ENCODE results near the gene HOXA3.

HOXA3 gene

GRCh38 chr7:27146491-27147198 lies 5.7 kb downstream of the HOXA3 start:
- in situ Hi-C loops (cut with HindIII; ENCODE audit: low sequenced_read_pairs): no loop called here

- in situ Hi-C loops (cut with HindIII; ENCODE audit: low sequenced_read_pairs): no loop called here
These were observed 6.4 kb downstream of the HOXA3 start for GRCh38 chr7:27145914-27146412.

- in situ Hi-C loops (cut with HindIII; ENCODE audit: low sequenced_read_pairs): no loop called here
These were observed 7.0 kb downstream of the HOXA3 start for GRCh38 chr7:27145165-27145913.

- in situ Hi-C loops (cut with HindIII; ENCODE audit: low sequenced_read_pairs): no loop called here
These were observed 7.6 kb downstream of the HOXA3 start for GRCh38 chr7:27144781-27145164.

- in situ Hi-C loops (cut with HindIII; ENCODE audit: low sequenced_read_pairs): no loop called here
These were observed 8.2 kb downstream of the HOXA3 start for GRCh38 chr7:27143950-27144780.

- in situ Hi-C loops (cut with HindIII; ENCODE audit: low sequenced_read_pairs): no loop called here
These were observed 9.1 kb downstream of the HOXA3 start, which contains the start of gene HOXA5 for GRCh38 chr7:27143023-27143949. Gene HOXA5 (minus strand): TSS chr7:27143681. CDS start chr7:27143607, 74 bp downstream.

DNA sequence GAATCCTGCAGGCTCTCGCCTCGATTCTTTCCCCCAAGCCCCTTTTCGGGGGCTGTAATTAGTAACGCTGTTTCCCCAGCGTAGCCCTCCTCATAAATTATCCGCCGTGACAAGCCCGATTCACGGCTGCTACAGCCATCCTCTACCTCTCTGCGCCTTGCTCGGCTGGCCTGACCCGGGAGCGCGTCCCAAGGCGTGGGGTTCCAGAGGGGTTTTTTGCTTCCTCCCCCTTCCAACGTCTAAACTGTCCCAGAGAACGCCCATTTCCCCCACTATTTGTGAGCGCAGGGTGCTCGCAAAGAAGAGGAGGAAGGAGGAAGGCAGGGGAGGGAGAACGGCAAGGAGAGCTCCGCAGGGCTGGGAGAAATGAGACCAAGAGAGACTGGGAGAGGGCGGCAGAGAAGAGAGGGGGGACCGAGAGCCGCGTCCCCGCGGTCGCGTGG lies 9.8 kb downstream of the HOXA3 start:
- in situ Hi-C loops (cut with HindIII; ENCODE audit: low sequenced_read_pairs): no loop called here

GRCh38 chr7:27141923-27142579 lies 10.3 kb downstream of the HOXA3 start:
- in situ Hi-C loops (cut with HindIII; ENCODE audit: low sequenced_read_pairs): no loop called here

- in situ Hi-C loops (cut with HindIII; ENCODE audit: low sequenced_read_pairs): no loop called here
These were observed 11.1 kb downstream of the HOXA3 start for GRCh38 chr7:27141137-27141922.

GRCh38 chr7:27140126-27140857 lies 12.1 kb downstream of the HOXA3 start:
- in situ Hi-C loops (cut with HindIII; ENCODE audit: low sequenced_read_pairs): no loop called here

- in situ Hi-C loops (cut with HindIII; ENCODE audit: low sequenced_read_pairs): no loop called here
These were observed 12.9 kb downstream of the HOXA3 start for GRCh38 chr7:27139334-27140125.

GRCh38 chr7:27138985-27139333 lies 13.4 kb downstream of the HOXA3 start:
- in situ Hi-C loops (cut with HindIII; ENCODE audit: low sequenced_read_pairs): no loop called here

GRCh38 chr7:27138472-27138871 lies 13.9 kb downstream of the HOXA3 start:
- in situ Hi-C loops (cut with HindIII; ENCODE audit: low sequenced_read_pairs): no loop called here

- in situ Hi-C loops (cut with HindIII; ENCODE audit: low sequenced_read_pairs): no loop called here
These were observed 14.6 kb downstream of the HOXA3 start for GRCh38 chr7:27137640-27138315.

DNA sequence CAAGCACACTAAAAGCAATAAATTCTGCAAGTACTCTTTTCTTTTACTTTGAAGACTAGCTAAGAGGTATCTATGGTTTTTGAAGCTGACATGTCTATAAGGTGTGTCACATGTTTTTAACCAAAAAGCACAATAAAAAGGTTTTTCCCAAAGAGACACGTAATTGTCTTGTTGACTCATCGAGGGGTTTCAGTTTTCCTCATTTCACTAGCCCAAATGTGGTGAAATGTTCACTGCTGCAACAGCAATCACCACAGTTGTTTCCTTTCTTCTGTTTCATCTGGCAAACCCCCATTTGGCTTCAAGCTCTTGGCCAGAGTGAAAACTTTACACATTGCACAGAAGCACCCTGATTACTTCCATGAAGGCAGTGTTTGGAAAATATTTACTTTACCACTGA lies 18.0 kb downstream of the HOXA3 start:
- in situ Hi-C loops (cut with HindIII; ENCODE audit: low sequenced_read_pairs): no loop called here

DNA sequence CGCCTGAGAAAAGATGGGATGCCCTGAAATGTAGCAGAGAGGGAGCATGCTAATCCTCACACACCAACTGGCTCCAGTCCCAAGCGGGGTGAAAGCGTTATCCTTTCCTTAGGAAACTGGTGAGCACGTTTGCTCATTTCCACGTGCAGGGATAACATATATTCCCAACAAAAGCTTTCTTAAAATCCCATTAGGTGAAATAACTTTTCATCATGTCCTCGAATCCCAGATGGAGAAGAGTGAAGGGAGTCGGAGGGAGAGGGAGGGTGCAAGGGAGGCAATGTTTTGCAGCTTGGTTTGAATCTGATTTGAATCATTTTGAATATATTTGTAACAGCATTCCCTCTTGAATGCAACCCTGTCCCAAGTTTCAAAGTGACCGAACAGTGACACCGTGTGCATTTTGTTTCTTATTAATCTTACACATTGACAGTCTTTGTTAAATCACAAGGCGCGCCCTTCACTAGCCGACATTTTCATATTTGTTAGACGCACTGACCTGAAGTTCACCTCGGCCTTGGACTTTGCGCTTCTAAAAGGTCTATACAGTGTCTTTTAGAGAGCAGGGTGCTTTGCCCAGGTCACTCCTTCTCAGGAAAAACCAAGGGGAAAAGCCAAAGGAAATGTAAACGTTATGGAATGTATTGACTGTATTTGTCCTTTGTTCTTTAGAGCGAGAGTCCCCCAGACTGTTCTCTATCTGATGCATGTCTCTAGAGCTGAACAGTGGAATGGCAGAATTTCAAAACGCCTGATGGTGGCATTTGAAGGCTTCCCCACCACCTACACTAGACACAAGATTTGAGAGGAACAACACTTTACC lies 18.8 kb downstream of the HOXA3 start:
- in situ Hi-C loops (cut with HindIII; ENCODE audit: low sequenced_read_pairs): no loop called here
